Activated T-helper 1 cell treated with anti-CD3 and anti-CD28 coated beads, Interleukin-2, amount 50 U/mL, for 16 hours (primary cell): ENCODE data around the gene SCAF8.

Experiments
- DNase-seq, 2 donors: peaks; one replicate each; pipeline ENCODE4 v3.0.0-alpha.2; 2020; ENCODE audit warnings: low read depth in 1 of 2, low spot score in 1 of 2

SCAF8 gene

GRCh38 chr6:154882107-154882506 is 148.9 kb downstream of the SCAF8 start:
- DNase-seq: no peak
